Activated naive CD4-positive, alpha-beta T cell treated with anti-CD3 and anti-CD28 coated beads, Interleukin-2, amount 10 ng/mL, durations not matched to agents 7 days and 5 days (primary cell): ENCODE results near the gene DHX29.

ENCODE experiments used
- CTCF ChIA-PET: fragments of 350-600 bp; sonication (Branson Sonifier 250); formaldehyde crosslinking; loops from one replicate; lab custom pipeline; 2021; ENCODE audit warnings: antibody characterized with exemption; lab: Charles Lee
- DNase-seq: peaks from one replicate; pipeline ENCODE4 v3.0.0-alpha.2; 2020
- H3K27ac Mint-ChIP-seq: one replicate; pipeline ENCODE4 v1.8.0; 2021; ENCODE audit warnings: mild to moderate bottlenecking, moderate library complexity, mixed read lengths
- H3K27me3 Mint-ChIP-seq: one replicate; pipeline ENCODE4 v1.8.0; 2021; ENCODE audit warnings: mild to moderate bottlenecking, mixed read lengths
- H3K36me3 Mint-ChIP-seq: one replicate; pipeline ENCODE4 v1.8.0; 2021; ENCODE audit warnings: mixed read lengths
- H3K4me1 Mint-ChIP-seq: one replicate; pipeline ENCODE4 v1.8.0; 2021; ENCODE audit warnings: mixed read lengths
- H3K4me3 Mint-ChIP-seq: one replicate; pipeline ENCODE4 v1.8.0; 2021; ENCODE audit warnings: mild to moderate bottlenecking, moderate library complexity, mixed read lengths
- H3K9me3 Mint-ChIP-seq: one replicate; pipeline ENCODE4 v1.8.0; 2021; ENCODE audit warnings: mixed read lengths

The DHX29 gene

GRCh38 chr5:55222985-55223811 is 84.3 kb downstream of the DHX29 start:
- peak overlapping the region; percentile 21 for H3K4me3 Mint-ChIP-seq
- no peak overlapping the region for H3K27ac Mint-ChIP-seq
- CTCF ChIA-PET, result interaction anchor here (1.4 to 2.5 kb wide), 2 partner anchors 10 to 52 kb away, joined by 7 to 16 read pairs; partner anchors contain the start of gene CCNO
- no peaks in the 10 kb centered on the region for H3K9me3 Mint-ChIP-seq
- DNase-seq, result peak; percentile 45
- peaks cover 2% of the 10 kb centered on the region for H3K36me3 Mint-ChIP-seq
- peaks cover 48% of the 10 kb centered on the region for H3K4me1 Mint-ChIP-seq
- peaks cover 97% of the 10 kb centered on the region for H3K27me3 Mint-ChIP-seq

GRCh38 chr5:55222092-55222984 is 85.2 kb downstream of the DHX29 start:
- peak overlapping the region; percentile 46 for H3K4me3 Mint-ChIP-seq
- H3K27ac Mint-ChIP-seq, result peak overlapping the region; percentile 30
- CTCF ChIA-PET, result interaction anchor here (1.0 kb wide), 1 partner anchor 9 kb away, joined by 3 read pairs; no protein-coding TSS in a partner anchor
- H3K4me1 Mint-ChIP-seq, result peaks cover 41% of the 10 kb centered on the region
- H3K36me3 Mint-ChIP-seq, result peaks cover 2% of the 10 kb centered on the region
- no peak for DNase-seq
- no peaks in the 10 kb centered on the region for H3K9me3 Mint-ChIP-seq
- peaks cover 97% of the 10 kb centered on the region for H3K27me3 Mint-ChIP-seq

GRCh38 chr5:55220433-55221185 is 86.9 kb downstream of the DHX29 start:
- peak; percentile 42 for DNase-seq
- H3K27ac Mint-ChIP-seq, result peak overlapping the region; percentile 16
- peaks cover 2% of the 10 kb centered on the region for H3K36me3 Mint-ChIP-seq
- peak overlapping the region; percentile 56 for H3K4me3 Mint-ChIP-seq
- CTCF ChIA-PET, result interaction anchor here (0.9 kb wide), 1 partner anchor 10 kb away, joined by 3 read pairs; no protein-coding TSS in a partner anchor
- peaks cover 87% of the 10 kb centered on the region for H3K27me3 Mint-ChIP-seq
- H3K4me1 Mint-ChIP-seq, result peaks cover 34% of the 10 kb centered on the region
- H3K9me3 Mint-ChIP-seq, result no peaks in the 10 kb centered on the region

GRCh38 chr5:55219770-55220169 is 87.7 kb downstream of the DHX29 start:
- Mint-ChIP-seq H3K36me3 (peaks cover 2% of the 10 kb centered on the region), H3K27ac (no peak overlapping the region), H3K4me3 (no peak overlapping the region), H3K27me3 (peaks cover 84% of the 10 kb centered on the region), H3K9me3 (no peaks in the 10 kb centered on the region), H3K4me1 (peaks cover 33% of the 10 kb centered on the region)
- CTCF ChIA-PET, result interaction anchor here (1.3 kb wide), 1 partner anchor 60 kb away, joined by 3 read pairs; no protein-coding TSS in a partner anchor
- no peak for DNase-seq

GRCh38 chr5:55218967-55219366 is 88.5 kb downstream of the DHX29 start:
- no peak overlapping the region for H3K4me3 Mint-ChIP-seq
- H3K4me1 Mint-ChIP-seq, result peaks cover 33% of the 10 kb centered on the region
- peaks cover 78% of the 10 kb centered on the region for H3K27me3 Mint-ChIP-seq
- DNase-seq, result no peak
- no peaks in the 10 kb centered on the region for H3K9me3 Mint-ChIP-seq
- CTCF ChIA-PET, result interaction anchor here (1.1 to 1.4 kb wide), 3 partner anchors 32 to 60 kb away, joined by 3 to 4 read pairs (median 3); no protein-coding TSS in a partner anchor
- peaks cover 2% of the 10 kb centered on the region for H3K36me3 Mint-ChIP-seq
- no peak overlapping the region for H3K27ac Mint-ChIP-seq

- CTCF ChIA-PET, result interaction anchor here (1.1 kb wide), 1 partner anchor 52 kb away, joined by 4 read pairs; the partner anchor contains the start of gene GPX8
- Mint-ChIP-seq H3K36me3 (no peaks in the 10 kb centered on the region), H3K27me3 (peaks cover 68% of the 10 kb centered on the region), H3K27ac (no peak overlapping the region), H3K9me3 (no peaks in the 10 kb centered on the region), H3K4me1 (peaks cover 3% of the 10 kb centered on the region), H3K4me3 (no peak overlapping the region)
- no peak for DNase-seq
Observed at GRCh38 chr5:55211184-55211874, 96.2 kb downstream of the DHX29 start.
